Lung microvascular endothelial cell (primary cell): ENCODE data around the gene KRT20. TPM values are rescaled to one million over a fixed set of nuclear protein-coding genes. Genes with fewer than 3 reads are reported as not detected.
"Not testable (repeated sequence)": the region's sequence is repeated elsewhere in the genome, so short reads cannot be mapped to it uniquely, and the experiment has no call there.

Experiments
- DNase-seq, 2 donors: peaks; one replicate each; pipeline versions ENCODE4 v3.0.0 to v3.0.0-alpha.2; 2010; ENCODE audit warnings: low read depth in 2 of 2
- total RNA-seq: library from RNA; depleted of rRNA; stranded (reverse); fragments of >200 nt; gene quantifications from 2 replicates; pipeline ENCODE4 v1.2.1, GENCODE V29; 2014

Gene KRT20, protein sequence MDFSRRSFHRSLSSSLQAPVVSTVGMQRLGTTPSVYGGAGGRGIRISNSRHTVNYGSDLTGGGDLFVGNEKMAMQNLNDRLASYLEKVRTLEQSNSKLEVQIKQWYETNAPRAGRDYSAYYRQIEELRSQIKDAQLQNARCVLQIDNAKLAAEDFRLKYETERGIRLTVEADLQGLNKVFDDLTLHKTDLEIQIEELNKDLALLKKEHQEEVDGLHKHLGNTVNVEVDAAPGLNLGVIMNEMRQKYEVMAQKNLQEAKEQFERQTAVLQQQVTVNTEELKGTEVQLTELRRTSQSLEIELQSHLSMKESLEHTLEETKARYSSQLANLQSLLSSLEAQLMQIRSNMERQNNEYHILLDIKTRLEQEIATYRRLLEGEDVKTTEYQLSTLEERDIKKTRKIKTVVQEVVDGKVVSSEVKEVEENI
- not detected in 2 replicates for total RNA-seq

DNA sequence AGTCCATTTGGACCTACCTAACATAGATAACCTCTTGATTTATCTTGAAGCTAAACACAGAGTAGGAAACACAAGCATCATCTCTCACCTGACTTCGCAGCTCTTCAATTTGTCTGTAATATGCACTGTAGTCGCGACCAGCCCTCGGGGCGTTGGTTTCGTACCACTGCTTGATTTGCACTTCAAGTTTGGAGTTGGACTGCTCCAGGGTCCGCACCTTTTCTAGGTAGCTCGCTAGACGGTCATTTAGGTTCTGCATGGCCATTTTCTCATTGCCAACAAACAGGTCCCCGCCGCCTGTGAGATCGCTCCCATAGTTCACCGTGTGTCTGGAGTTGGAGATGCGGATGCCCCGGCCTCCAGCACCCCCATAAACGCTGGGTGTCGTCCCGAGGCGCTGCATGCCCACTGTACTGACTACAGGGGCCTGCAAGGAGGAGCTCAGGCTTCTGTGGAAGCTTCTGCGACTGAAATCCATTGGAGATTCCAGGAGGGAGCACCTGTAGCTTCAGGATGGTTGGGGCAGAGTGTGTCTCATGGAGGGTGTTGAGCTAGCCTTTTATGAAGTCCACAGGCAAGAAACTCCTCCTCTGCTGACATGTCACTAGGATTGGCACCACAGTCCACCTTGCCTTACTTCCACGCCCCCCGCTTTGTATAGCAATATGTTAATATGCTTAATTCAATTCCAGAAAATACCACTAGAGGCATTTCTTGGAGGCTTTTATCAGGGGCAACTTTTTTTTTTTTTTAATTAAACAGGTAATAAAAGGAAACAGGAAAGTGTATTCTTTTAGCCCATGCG is at the start of gene KRT20:
Gene KRT20, minus strand, starts transcription at position 535 of the 805 bp plus-strand sequence. Its CDS starts 57 bp downstream, at position 478.
- DNase-seq = no peak

DNA sequence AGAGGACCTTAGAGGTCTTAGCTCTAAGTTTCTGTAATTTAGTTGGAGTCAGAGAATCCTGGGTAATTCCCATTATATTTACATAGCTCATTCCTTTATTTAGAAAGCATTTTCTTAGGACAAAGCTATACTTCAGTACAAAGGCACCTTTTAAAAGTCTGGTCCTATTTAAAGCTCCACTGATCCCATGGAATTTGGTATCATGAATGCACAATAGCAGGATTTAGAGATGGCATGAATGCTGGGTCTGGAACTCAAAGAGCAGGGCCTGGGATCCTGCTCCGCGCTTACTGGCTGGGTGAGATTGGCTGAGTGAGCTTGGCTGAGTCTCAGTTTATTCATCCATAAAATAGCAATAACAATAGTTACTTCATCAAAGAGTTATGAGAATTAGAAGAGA is 47.6 kb upstream of the KRT20 start:
- no peak for DNase-seq

DNA sequence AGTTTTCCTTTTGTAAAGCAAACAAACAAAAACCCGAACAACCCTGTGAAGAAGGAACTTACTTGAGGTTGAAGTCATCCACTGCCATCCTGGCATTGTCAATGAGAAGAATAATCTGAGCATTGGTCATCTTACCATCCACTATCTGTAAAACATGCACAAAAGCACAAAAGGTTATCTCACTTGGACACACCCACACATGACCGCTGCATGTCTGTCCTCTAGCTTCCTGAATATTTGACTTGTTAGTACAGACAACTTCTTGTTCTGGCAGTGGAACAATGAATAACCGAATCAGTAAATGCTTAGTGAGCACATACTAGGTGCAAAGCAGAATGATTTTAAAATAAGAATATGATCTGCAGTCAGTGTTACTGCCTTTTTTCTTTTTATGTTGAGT is 46.3 kb upstream of the KRT20 start:
- DNase-seq = peak in 1 of 2 donors; percentile 56

DNA sequence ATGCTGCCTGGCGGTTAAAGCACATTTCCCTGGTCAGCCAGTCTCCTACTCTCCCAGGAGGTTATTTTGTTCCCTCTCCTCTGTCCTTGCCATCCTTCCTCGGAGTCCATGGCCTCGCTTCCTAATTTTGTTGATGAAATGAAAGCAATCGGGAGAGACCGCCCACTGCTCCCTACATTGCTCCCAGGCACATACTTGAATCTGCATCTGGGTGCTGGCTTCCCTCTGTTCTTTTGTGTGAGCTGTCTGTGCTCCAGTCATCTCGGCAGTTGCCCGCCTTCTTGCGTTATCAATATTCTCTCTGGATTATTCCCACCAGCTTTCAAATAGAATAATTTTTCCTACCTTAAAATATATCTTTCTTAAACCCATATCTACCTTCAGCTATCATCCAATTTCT is 41.3 kb upstream of the KRT20 start:
- no peak for DNase-seq

DNA sequence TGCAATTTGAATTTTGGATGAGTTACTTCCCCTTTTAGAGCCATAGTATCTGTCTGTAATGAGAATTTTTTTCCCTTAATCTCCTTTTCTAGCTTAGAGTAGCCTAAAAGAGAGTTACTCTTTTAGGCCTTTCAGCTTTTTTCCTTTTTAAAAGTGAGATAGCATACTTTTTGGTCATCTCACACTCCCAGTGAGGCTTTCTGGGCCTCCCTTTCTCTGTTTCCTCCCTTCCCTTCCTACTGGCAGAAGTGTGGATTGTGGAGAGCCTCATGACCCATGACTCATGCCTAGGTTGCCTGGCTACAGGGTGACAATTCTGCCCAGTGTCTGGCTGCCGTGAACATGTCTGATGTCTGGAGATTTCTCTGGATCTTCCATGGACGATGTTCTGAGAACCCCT is 37.2 kb upstream of the KRT20 start:
- DNase-seq = peak; percentile 74 to 76

DNA sequence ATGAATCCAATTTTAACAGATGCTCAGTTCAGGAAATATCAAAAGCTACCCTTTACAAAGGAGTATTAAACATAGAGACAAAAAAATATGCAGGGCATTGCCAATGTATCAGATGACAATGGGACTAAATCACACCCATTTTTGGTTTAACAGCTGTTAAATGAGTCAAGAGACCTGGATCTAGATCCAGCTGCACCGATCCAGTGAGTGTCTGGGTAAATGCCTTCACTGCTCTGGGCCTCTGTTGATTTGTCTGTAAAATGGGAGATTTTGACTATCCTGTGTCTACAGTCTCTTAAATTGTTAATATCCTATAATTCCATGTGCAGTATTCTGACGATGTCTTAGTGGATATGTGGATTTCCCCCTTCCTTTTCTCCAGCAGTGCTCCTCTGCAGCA is 36.0 kb upstream of the KRT20 start:
- DNase-seq = no peak

DNA sequence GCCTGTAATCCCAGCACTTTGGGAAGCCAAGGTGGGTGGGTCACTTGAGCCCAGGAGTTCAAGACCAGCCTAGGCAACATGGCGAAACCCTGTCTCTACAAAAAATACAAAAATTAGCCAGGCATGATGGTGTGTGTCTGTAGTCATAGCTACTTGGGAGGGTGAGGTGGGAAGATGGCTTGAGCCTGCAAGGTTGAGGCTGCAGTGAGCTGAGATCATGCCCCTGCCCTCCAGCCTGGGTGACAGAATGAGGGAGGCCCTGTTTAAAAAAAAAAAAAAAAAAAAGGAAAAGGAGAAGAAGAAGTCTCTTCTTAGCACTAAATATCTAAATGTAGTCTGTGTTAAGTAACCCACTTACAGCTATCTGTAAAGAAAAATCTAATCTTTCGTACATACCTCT is 32.1 kb upstream of the KRT20 start:
- DNase-seq = not testable (repeated sequence)

DNA sequence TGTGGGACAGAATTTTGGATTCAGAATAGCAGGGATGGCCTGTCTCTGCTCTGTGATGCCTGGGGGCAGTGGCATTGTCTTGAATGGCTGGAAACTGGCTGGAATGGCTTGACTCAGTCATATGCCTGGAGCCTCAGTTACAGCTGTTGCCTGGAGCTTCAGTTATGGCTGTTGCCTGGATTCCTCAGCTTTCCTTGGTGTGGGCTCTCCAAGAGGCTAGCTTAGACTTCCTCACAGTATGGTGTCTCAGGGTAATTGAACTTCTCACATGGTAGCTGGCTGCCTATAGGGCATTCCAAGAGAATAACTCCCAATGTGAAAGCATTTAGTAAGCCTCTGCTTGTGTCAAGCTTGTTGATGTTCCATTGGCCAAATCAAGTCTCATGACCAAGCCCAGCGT is 31.3 kb upstream of the KRT20 start:
- DNase-seq = no peak

DNA sequence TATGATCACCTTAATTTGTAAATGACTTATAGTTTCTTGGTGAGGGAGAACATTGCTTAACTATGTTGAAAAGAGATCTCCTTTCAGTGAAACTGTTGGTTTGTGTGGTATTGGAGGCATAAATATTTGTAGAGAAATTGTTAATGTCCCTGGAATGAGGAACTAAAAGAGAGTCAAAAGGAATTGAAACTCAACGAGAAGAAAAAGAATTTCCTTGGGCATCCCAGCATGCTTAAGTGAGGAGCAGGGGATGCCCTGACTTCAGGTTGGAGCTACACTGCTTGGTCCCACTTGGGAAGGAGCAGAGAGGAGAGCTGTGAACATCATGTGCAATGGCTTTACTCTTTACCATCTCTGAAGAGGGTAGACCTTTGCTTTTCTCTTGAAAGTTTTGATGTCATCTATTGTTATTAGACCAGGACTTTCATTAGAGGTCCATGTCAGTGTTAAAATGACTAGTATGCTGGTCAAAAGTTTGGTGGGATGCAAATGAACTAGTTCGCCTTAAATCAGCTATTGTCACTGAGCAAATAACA is 30.7 kb upstream of the KRT20 start:
- no peak for DNase-seq

DNA sequence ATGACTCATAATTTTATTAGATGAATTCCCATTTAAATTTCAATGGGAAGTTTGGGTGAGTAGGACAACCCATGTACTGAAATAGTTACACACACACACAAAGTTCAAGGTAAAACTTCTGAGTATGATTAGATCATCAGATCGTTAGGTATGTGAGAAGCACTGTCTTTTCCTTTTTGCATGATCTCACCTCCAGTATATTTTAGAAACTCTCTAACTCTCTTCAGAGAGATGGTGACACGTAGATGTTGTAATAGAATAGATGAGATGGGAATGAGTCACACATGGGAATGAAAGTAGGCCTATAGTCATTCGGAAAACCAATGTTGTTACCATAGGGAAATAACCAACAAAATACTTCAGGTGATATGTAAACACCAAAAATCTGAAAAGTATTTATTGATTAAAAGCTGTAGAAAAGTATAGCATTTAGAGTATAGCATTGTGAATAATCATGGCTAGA is 30.2 kb upstream of the KRT20 start:
- DNase-seq = peak in 1 of 2 donors; percentile 56

DNA sequence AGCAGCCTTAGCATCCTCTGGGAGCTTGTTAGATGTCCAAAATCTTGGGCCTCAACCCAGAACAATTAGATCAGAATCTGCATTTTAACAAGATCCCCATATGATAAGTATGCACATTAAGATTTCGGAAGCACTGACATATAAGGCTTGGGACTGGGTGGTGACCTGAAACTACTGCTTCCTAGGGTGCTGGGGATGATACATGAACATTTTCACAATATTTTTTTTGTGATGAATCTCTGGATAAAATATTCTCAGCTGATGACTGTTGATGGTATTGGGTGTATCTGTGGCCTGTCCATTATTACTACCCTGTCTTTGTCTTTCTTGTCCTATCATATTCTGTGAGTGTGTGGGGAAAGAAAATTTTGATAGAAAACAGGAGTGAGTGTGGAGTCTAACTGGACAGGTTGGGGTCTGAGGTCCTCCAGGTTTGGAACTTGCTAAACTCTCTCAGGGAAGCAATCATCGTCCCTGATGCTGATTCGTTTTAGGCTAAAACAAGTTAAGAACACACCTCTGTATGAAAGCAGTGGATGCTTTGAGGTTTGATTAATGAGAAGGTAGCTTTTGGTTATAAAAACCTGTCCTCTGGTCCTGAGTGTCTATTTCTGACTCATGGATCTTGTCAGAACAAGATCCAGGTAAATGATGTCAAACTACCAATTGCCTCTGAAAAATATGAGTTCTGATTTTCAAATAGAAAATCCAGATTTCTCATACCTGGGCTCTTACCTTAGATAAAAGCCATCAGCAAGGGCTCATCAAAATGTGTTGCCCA is 29.2 kb upstream of the KRT20 start:
- DNase-seq = no peak

DNA sequence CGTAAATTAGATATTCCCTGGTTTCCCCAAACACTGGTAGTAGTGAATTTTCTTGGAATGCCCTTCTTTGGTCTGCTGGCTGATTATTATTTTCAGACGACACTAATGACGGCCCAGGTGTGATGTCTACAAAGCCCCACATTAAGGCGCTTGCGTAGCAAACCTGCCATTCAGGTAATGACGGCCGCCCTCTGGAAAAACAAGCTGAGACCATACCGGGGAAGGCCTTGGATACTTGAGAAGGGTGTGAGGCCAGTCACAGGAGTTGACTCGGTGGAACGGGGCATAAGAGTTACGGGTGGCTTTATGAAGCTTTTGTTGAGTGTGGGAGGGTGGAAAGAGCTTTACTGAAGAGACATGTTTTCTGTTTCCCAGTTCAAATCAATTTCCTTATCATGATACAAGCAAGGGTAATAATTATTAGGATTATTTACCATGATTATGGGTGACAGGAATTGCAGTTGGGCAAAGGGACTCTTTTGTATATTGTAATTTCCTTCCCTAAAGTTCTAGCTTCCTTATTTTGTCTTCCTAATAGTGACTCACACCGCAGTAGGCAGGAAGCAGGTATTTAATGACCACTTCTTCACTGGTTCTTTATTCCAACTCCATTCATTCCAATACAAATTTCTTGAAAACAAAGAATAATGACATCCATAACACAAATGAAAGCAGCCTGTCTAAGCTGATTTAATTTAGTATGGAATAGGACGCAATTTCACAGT is 27.6 kb upstream of the KRT20 start:
- DNase-seq = peak in 1 of 2 donors; percentile 15

DNA sequence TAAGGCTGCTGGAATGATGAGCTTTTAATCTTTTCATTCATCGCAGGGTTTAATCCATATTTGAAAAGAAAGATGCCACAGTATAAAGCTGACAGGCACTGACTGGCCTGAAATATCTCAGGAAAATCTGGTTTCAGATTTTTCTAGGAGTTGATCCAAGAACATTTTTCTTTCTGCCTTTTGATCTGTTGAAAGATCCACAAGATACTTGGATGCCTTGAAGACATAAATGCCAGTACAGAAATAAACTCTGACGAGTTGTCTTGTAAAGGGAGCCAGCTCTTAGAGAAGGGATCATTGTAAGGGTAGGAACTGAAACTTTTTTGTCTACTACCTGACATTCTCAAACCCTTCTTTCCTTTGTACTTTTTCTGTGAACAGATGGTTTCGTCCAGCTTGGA is 25.4 kb upstream of the KRT20 start:
- no peak for DNase-seq

DNA sequence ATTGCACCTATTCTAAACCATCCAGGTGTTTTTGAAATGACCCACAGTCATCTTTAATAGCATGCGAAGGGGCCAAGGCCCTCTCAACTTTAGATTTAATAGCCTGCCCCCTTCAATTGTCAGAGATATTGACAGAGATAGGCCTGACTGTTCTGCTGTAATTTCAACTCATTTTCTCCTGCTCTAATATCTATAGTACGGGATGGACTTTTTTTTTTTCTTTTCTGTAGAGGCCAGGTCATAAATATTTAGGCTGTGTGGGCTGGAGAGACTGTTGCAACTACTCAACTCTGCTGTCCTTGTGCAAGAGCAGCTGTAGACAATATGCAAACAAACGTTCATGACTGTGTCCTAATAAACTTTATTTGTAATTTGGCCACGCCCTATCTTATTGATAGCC is 24.7 kb upstream of the KRT20 start:
- DNase-seq = no peak

DNA sequence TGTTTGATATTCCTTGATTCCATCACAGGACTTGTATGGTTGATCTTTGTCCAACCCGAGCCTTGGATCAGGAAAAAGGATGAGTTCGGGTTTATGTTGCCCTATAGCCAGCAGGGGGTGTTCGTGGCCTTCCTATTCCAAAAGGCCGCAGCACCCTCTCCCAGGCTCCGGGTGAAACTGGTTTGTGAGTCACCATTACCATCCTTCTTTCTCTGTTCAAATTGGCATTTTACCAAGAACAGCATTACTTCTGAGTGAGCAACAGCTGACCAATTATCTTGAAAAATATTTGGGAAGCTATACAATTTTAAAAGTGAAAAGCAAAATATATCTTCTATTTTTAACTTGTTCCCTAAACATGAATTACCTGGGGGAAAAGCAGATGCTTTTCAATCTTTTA is 24.3 kb upstream of the KRT20 start:
- peak; percentile 90 to 92 for DNase-seq

DNA sequence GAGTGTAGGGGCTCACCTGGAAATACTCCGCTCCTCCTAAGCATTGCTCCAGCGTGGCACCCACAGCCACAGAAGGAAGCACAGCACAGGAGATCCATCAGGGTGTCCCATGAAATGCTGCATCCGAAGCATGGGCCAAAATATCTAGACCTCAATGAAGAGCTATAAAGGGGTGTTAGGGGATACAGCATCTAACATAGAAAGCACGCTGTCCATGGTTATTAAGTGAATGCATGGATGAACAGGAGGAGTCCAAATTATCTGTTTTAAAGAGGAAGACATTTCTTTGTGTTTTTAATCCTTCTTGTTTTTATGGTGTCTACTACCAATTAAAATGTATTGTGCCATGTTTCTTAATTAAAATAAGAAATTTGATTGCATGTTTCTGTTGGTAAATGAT is 21.6 kb upstream of the KRT20 start:
- no peak for DNase-seq

DNA sequence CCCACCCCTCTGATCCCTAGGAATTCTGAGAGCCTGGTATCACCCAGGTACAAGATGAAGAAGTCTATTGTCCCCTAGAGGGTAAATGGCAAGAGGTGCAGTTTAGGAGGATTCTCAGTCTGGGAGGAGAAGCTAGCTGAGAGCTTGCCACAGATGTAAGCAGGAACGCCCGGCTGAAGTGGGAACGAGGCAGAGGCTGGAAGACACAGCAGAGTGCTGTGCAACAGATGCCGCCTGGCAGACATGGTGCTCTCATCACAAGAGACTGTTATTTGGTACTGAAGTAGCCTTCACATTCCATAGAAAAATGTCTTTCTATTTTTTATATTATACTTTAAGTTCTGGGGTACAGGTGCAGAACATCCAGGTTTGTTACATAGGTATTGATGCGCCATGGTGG is 20.3 kb upstream of the KRT20 start:
- DNase-seq = no peak

DNA sequence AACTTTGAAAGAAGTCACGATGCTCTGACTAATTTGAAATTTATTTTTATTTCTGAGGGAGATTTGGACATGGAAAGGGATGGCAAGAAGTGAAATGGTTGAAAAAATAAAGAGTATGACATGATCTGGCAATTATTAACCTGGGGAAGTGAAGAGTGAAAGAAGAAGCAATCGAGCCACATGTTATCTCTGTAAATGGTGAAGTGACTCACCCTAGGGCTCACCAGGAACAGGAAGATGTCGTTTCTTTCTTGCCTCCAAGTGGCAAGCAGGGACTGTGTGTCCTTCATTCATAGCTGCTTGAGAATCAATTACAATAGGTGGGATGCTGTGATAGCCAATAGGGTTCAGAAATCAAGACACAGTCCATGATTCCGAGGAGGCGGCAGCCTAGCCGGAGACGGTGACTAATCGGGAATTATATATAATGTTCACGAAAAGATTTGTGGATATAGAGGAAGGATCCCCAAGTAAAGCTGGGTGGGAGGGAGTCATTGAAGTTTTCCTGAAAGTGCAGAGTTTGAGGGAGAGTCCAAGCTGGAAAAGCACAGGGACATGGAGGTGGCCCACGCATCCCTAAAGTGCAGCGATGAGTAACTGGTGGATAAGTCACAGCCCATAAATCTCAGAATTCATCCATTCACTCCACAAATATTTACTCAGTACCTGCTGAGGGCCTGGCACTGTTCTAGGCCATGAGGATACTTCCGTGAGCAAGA is 18.2 kb upstream of the KRT20 start:
- no peak for DNase-seq

DNA sequence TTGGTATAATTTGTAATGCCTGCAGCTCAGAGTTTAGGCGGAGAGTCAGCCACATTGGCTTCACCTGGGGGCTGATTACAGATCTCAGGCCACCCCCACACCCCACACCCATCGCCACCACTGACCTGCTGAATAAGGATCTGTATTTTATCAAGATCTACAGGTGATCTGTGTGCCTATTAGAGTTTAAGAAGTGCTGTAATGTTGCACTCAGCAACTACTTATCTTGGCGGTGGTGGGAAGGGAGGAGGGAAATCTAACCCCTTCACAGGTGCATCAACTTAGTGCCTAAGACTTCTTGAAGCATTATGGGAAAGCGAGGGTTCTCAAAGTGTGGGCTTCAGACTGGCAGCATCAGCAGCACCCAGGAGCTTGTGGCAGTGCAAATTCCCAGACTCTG is 17.5 kb upstream of the KRT20 start:
- DNase-seq = no peak

DNA sequence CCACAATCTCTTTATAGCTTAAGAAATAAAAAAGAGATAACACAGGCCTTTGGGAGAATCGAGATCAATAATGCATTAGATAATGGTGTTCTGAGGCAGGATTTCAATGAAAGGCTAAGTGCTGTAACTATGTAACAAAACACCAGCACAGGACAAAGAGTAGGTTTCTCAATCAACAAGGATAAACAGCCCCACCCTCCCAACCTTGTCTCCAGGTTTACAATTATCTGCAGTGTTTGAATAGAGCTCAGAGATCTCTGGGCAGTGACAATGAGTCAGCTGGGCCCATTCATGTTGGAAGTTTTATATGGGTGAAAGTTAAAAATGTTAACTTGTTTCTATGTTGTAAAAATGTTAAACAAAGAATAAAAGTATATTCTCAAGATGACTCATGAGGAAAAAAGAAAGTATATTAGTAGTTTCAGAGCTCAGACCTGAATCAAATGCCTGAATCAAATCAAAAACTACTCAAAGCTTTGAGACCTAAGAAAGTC is 17.0 kb upstream of the KRT20 start:
- no peak for DNase-seq
